Heart left ventricle (tissue), 13 donors: ENCODE measurements around the gene CHD5.

Source experiments
- CTCF ChIP-seq, 12 donors: fragments of 200-600 bp; sonication (generic) in 4 of 12; IDR thresholded peaks; one replicate each; pipeline versions ENCODE4 v1.5.0 to v1.8.0; 2018 to 2022; ENCODE audit warnings: antibody characterized with exemption in 12 of 12, mild to moderate bottlenecking in 5 of 12
- POLR2A ChIP-seq, 2 donors: fragments of 450-650 bp; IDR thresholded peaks; one replicate each; pipeline ENCODE4 v1.6.1; 2017; ENCODE audit warnings: antibody characterized with exemption in 2 of 2, mild to moderate bottlenecking in 2 of 2, moderate library complexity in 2 of 2
- donor health status: ischemic (EF 13 %, LVEDD 7.1; RV severe dilation, severe dysfunction).
- donor health status: DM: no; HTN: yes; CAD: no.
- donor health status: DM: no; HTN: no; CAD: no.
- donor health status: ischemic (EF 25% LVEDD 6.9; RV normal size, moderate dysfunction).
- donor health status: ischemic (EF 25% LVEDD 5.7; RV mildly dilated, moderate dysfunction).
- donor health status: ischemic (EF 35%, LVEDD 5.7; RV mildly dilated, moderate dysfunction).
- donor health status: nonischemic (EF 11% LVEDD 7.7; RV severe dilation, severe dysfunction).
- donor health status: DM: yes; HTN: yes; CAD: no.
- donor health status: PGD.
- donor health status: ischemic (EF 29% LVEDD 5.4; RV normal size, mild dysfunction).
- donor health status: nonischemic (EF 23%, LVEDD 6.1; RV moderate dilation, normal function).

- TF ChIP-seq CTCF (IDR thresholded peaks at IDR 0.05) (peak in 1 of 12 donors; percentile 10), POLR2A (IDR thresholded peaks at IDR 0.05) (peak in 1 of 2 donors; percentile 78)
These were observed 19.4 kb upstream of the CHD5 start, which contains the start of gene RPL22 for GRCh38 chr1:6199298-6200187.
